ENCODE results near the gene EEIG1.
"Not testable (repeated sequence)": the region's sequence is repeated elsewhere in the genome, so short reads cannot be mapped to it uniquely, and the experiment has no call there.

The EEIG1 gene

DNA sequence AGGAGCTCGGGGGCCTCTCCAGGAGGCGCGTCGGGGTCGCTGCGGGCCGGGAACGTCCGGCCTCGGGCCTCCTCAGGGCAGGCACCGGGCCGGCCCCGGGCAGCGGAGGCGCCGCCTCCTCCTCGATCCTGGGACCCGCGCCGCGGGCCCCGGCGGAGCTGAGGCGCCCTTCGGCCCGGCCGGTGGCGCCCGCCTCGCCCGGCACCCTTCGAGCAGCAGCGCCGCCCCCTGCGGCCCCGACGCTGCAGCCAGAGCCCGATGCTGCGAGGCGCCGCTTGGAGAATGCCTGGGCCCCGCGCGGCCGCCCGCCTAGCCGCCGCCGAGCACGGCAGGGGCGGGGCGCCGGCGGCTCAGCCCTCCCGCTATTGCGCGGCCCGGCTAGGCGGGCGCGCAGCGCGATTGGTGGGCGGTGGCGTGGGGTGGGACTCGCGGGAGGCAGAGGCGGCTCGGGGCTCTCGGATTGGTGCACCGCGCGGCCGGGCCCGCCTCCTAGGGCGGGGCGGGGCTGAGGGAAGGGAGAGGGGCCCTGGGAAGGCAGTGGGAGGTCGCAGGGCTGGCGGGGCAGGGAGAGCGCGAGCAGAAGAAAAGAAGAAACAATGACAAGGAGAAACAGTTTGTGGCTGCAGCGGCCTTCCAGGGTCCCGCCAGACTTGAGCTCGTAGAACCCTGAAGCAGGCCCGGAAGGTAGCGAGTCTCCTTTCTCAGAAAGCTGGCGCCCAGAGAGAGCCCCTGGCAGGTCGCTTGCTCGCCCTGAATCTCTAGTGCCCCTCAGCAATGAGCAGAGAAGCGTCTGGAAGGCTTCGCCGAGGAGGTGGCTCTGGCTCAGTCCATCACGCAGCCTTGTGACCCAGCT, at the start of gene EEIG1:
EEIG1 (minus strand) TSS at position 284 of the 853 bp plus-strand sequence. CDS start 852 bp downstream, outside the sequence.
- peak; percentile 89 for DNase-seq

DNA sequence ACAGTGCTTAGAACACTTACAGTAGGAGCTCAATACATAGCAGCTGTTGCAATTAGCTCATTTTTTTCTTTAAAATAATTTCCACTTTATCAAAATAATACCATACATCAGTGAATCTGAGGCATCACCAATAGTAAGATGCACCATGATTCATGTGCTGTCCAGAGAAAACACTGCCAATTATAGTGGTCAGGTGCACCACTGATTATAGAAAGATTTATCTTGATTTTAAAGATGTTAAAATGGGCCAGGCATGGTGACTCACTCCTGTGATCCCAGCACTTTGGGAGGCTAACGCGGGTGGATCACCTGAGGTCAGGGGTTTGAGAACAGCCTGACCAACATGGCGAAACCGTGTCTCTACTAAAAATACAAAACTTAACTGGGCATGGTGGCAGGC, 46.9 kb upstream of the EEIG1 start:
- no peak for DNase-seq

DNA sequence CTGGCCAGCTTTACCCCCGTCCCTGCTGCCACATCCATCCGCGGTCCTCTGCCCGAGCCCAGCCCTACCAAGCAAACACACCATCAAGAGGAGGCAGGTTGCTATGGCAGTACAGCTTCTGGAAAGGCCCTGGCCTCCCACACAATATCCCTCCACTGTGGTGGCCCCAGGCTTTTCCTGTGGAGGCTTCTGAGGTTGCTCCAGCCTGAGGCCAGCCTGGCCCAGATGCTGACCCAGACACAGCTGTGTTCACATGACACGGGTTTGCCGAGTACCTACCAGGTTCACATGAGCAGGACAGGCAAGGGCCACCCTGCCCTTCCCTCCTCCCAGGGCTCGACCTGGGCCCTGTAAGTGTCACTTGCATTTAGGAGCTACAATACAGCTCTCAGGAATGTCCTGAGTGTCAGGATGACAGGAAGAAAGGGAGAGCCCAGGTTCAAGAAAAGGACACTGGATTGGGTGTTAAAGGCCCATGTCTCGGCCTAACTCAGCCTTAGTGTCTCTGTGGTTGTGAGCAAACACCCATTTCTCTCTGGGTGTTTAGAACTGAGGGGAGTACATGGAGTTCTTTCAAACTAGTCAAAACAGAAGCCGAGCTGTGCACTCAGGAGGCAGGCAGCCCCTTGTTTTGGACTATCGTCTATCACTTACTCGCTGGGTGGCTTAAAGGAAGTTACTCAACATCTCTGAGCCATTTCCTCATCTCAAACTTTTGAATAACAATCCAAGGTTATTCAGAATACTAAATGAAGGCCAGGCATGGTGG, 46.2 kb upstream of the EEIG1 start:
- DNase-seq, result no peak

DNA sequence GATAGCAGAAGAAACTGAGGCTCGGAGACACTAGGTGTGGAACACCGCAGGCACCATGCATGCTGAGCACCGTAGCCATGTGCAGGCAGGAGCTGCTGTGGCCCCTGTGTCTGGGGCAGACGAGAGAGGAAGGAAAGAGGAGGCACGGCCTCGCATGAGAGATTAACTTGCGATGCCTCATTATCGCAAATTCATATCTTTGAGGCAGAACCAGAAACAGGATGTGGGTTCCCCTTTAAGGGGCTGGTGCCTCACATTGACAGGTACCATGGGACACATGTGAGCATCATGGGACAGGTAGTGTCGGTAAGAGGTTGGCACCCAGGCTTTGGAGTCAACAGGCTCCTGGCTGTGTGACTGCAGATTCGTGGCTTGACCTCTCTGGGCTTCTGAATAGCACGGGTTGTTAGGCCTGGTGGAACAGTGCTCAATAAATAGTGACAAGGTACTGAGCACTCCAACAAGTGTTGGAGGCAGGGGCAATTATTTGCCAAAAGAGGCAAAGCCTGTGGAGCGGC, 45.5 kb upstream of the EEIG1 start:
- DNase-seq, result no peak

DNA sequence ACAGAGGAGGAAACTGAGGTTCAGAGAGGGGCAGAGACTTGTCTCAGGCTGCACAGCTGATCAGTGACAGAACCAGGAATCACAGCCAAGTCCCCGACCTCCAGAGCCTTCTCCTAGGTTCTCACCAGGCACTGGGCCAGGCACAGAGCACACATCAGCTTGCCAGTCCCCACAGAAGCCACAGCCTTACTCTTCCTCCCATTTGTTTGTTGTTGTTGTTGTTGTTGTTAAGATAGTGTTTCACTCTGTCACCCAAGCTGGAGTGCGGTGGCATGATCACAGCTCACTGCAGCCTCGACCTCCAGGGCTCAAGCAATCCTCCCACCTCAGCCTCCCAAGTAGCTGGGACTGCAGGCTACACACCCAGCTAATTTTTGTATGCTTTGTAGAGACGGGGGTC, 44.9 kb upstream of the EEIG1 start:
- DNase-seq, result no peak

DNA sequence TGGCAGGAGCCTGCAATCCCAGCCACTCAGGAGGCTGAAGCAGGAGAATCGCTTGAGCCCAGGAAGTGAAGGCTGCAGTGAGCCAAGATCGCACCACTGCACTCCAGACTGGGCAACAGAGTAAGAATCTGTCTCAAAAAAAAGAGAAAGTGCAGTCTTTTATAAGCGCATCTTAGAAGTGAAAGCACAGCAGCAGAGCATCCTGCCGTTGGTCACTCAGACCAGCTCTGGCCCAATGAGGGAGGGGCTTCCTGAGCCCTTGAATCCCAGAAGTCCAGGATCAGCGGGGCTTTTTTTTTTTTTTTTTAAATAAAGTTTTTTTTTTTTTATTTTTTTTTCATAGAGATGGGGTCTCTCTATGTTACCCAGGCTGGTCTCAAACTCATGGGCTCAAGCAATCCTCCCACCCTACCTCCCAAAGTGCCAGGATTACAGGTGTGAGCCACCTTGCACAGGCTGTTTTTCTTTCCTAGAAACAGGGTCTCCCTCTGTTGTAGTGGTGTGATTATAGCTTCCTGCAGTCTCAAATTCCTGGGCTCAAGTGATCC, 44.0 kb upstream of the EEIG1 start:
- DNase-seq, result no peak

DNA sequence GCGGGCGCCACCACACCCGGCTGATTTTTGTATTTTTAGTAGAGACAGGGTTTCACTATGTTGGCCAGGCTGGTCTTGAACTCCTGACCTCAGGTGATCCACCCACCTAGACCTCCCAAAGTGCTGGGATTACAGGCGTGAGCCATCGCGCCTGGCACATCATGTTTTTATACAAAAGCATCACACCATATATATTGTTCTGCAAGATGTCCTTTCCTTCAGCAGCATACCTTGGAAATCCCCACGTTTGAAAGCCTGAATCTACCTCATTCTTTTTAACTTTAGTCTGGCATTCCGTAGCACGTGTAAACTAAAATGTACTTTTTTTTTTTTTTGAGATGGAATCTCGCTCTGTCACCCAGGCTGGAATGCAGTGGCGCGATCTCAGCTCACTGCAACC, 42.9 kb upstream of the EEIG1 start:
- not testable (repeated sequence) for DNase-seq

DNA sequence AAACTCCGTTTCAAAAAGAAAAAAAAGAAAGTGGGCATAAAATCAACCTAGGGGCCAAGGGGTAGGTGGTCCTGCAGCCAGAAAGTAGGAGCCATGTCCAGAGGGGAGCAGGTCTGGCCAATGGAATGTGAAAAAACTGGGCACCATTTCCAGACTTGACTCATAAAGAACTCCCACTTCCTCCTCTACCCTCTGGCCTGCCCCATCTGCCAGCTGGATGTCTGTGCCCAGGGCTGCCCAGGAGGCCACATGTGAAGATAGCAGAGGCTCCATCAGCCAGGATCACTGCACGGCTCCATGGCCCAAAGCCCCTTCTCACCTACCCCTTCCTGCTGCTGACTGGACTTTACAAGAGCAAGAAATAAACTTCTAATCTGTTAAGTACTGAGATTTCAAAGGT, 42.1 kb upstream of the EEIG1 start:
- DNase-seq, result no peak

DNA sequence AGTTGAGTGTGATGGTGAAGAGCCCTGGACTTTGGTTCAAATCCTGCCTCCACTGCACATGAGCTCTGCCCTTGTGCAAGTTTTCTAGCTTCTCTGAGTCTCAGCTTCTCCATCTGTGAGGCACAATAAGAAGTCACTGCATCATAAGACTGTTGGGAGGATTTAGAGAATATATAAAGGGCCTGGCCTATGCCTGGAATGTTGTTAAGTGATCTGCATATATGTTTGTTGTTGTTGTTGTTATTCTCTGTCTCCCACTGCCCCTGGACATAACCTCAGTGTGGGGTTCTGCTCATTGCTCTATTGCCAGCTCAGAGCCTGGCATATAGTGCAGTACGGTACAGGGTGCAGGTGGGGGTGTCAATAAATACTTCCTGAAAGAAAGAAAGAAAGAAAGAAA, 40.3 kb upstream of the EEIG1 start:
- DNase-seq, result no peak

DNA sequence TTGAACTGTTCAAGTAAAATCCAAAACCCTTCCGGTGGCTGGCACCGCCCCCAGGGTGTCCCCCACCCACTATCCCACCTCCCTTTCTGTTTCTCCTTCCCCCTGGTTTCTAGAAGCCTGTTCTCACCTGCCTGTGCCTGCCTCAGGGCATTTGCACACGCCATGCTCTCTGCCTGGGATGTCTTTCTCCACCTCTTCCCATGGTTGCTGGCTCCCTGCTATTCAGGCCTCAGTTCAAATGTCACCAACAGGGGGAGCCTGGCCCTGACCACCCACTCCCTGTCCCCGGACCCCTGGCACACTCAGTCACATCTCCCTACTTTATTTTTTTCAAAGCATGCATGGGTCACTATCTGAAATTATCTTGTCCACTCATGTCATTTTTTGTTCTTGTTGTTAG, 39.9 kb upstream of the EEIG1 start:
- no peak for DNase-seq

DNA sequence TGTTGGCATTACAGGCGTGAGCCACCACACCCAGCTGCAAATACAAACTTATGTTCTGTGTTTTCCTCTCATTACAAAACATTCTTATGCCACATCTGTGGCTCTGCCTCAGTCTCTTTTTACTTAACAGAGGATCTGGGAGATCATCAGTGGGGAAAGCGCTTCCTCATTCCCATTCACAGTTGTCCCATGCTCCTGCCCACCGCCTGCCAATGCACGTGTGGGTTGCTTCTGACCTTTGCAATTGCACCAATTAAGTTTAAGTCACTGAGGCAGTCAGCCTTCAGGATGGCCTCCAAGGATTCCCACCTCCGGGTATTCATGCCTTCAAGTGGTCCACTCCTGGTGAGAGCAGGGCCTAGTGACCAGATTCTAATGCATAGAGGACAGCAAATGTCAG, 34.9 kb upstream of the EEIG1 start:
- no peak for DNase-seq

DNA sequence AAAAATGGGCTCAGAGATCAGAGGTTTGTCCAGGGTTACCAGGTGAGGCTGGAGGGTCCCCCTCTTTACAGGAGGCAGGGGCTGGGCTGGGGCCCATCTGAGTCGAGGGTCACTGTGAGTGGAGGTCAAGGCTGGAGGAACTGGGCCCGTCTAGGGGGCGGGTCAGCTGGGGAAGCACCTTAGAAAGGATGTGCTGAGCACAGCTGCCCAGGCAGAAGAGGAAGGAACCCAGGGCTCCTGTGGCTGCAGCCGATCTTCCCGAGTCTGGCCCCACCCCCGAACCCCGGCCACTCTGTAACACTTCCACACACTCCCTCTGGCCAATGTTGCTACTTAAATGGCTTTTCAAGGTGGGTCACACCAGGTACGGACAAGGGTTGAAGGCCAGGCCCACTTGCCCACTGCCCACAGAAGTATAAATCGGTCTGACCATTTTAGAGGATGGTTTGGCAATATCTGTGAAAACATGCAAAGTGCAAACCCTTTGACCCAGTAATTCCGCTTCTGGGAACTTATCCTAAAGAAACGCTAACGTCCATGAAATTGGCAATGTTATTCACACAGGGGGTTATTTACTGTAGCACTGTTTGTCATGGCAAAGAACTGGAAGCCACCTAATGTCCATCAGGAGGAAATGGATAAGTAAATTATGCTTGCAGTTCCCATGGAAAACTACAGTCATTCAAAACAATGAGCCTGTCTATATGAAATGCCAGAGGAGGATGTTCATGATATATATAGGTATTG, 30.5 kb upstream of the EEIG1 start:
- DNase-seq, result no peak

DNA sequence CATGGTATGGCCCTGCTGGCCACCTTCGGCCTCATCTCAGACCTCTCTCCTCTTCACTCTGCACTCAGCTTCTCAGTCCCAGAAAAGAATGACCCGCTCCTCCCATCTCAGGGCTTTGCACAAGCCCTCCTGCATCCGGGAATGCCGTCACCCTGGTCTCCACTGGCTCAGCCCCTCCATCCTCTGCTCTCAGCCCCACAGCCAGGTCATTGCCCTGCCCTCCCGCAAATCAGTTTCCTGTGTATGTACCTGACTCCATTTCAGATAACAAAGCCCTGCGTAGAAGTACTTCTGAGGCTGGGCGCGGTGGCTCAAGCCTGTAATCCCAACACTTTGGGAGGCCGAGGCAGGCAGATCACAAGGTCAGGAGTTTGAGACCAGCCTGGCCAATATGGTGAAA, 28.9 kb upstream of the EEIG1 start:
- no peak for DNase-seq

DNA sequence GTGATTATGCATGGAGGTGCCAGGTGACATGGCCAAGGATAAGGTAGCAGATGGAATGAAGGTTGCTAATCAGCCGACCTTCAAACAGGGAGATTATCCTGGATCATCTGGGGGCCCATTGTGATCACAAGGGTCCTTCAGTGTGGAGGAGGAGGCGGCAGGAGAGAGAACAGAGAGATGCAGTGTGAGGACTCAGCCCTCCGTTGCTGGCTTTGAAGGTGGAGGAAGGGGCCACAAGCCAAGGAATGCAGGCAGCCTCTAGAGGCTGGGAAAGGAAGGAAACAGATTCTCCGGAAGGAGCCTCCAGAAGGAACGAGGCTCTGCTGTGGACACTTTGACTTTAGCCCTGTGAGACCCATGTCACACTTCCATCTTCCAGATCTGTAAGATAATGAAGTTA, 27.4 kb upstream of the EEIG1 start:
- DNase-seq, result no peak

DNA sequence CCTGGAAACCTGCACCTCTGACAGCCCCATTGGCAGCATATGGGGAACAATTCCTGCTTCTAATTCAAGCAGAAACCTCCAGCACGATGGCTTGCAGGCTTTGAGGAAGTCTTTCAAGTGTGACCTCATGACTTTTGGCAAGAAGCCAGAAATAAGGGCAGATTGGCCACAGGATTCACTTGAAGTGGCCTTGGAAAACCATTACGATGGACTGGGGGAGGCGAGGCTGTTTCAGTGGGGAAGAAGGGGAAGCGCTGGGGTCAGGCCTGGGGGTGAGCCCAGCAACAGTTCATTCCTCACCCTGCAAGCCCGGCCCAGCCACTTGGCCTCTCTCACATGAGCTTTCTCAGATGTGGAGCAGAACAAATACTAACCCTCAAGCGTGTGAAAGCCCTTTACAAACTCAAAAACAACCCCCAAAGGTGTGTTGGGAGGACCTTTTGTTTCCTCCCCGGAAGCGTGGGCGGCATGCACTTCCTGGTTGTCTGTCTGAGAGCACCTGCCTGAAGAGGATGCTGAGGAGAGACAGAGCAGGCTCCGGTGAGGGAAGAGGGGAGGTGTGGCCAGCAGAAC, 26.9 kb upstream of the EEIG1 start:
- peak; percentile 40 for DNase-seq

DNA sequence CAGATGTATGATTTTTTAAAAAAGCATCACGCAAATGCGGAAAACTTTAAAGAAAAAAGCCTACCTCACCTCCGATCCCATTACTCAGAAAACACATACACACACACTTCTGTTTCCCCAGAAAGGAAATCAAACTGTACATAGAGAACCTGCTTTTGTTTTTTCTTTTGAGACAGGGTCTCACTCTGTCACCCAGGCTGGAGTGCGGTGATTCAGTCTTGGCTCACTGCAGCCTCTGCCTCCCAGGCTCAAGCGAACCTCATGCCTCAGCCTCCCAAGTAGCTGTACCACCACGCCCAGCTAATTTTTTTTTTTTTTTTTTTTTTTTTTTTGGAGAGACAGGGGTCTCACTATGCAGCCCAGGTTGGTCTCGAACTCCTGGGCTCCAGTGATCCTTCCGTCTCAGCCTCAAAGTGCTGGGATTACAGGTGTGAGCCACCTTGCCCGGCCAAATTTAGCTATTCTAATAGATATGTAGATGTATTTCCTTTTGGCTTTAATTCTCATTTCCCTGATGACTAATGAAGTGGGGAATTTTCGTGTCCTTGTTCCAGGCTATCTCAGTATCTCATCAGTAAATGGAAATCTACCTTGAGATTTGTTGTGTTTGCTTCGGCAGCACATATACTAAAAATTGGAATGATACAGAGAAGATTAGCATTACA, 25.7 kb upstream of the EEIG1 start:
- DNase-seq, result no peak

DNA sequence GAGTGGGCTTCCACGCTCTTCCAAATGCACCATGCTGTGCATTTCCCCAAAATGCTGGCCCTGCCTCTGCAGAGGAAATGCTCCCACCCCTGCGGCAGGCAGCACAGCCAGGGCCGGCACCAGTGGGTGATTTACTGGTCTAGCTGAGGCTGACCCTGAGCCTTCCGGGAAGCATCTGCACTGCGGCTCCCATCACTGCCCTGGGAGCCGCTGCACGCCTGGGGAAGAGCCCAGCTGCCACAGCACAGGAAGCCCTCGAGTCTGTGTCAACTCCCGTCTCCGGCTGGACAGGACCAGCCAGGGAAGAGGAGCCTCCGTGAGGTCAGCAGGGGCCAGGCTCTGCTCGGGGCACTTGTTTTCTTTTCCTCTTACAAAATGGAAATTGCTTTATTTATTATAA, 25.1 kb upstream of the EEIG1 start:
- DNase-seq, result no peak

DNA sequence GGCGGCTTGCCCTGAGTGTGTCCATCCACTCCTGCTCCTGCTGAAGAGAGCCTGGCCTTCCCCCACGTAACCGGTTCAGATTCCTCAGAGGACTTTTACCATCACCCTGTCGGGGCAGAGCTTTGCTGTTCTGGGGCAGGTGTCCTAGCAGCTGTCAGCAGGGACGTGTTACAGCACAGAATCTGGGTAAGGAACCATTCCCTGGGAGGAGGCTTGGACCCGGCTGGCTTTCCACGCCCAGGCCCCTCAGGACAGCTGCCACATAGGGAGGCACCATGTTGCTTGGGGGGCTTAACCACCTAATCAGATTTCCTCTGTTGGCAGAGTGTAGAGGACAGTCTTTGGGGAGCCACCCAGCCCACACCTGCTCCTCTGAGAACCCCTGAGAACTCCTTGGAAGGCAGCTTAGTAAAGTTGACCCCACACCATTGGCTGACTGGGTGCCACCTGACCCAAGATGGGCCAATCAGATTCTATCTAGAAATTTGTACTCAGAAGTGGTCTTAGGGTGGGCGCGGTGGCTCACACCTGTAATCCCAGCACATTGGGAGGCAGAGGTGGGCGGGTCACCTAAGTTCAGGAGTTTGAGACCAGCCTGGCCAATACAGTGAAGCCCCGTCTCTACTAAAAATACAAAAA, 23.3 kb upstream of the EEIG1 start:
- DNase-seq, result no peak

DNA sequence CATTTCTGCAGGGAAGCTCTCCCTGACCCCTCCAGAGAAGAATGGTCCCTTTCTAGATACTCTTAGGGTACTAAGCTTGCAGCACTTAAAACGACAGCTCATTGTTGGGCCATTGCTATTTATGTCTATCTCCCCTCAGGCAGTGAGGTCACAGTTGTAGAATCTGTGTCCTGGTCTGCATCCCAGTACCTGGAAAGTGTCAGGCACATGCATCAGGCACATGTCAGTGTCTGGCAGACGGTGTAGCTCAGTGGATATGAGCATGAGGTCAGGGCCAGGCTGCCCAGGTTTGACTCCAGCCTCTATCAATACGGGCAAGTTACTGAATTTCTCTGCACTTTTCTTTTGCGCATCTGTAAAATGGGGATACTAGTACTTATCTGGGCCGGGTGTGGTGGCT, 22.2 kb upstream of the EEIG1 start:
- no peak for DNase-seq

DNA sequence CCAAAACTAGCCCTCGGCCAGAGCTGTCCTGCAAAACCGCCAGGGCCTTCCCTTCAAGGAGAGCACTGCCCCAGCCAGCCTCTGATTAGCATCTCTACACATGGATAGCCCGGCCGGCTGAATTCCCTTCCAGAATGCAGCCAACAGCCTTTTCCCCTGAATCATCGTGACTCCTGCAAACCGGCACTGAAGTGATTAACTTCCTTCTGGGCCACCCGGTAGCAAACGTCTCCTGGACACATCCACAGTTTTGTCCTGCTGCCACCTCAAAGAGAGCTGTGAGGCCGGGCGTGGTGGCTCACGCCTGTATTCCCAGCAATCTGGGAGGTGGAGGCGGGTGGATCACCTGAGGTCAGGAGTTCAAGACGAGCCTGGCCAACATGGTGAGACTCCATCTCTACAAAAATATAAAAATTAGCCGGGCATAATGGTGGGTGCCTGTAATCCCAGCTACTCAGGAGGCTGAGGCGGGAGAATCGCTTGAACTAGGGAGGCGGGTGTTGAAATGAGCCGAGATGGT, 21.1 kb upstream of the EEIG1 start:
- no peak for DNase-seq

DNA sequence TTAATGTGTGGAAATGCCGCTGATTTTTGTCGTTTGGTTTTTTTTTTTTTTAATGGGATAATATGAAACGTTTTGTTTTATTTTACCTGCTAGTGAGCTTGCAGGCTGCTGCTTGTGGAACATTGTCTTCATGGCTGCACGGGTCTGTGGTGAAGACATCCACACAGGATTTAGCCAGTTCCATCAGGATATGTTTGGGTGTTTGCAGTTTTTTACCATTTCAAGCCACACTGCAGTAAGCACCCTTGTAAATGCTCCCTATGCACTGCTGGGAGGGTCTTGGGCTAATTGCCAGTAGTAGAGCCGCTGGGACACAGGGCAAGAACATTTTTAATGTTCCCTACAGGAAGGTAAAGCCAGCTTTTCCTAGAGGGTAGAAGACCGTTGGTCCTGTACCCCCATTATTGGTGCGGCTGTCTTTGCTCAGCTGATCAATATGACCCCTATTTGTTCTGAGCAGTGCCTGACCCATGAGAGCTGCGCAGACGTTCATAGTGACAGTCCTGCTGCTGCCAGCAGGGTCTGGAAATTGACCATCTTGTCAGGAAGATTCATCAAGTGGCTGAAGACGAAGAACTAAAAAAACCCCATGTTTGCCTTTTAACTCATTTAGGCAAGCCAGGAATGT, 20.5 kb upstream of the EEIG1 start:
- no peak for DNase-seq

Measured in NCI-H146 (cell line).